Measurements from ENCODE around the gene ZNF407.

ZNF407 gene

DNA sequence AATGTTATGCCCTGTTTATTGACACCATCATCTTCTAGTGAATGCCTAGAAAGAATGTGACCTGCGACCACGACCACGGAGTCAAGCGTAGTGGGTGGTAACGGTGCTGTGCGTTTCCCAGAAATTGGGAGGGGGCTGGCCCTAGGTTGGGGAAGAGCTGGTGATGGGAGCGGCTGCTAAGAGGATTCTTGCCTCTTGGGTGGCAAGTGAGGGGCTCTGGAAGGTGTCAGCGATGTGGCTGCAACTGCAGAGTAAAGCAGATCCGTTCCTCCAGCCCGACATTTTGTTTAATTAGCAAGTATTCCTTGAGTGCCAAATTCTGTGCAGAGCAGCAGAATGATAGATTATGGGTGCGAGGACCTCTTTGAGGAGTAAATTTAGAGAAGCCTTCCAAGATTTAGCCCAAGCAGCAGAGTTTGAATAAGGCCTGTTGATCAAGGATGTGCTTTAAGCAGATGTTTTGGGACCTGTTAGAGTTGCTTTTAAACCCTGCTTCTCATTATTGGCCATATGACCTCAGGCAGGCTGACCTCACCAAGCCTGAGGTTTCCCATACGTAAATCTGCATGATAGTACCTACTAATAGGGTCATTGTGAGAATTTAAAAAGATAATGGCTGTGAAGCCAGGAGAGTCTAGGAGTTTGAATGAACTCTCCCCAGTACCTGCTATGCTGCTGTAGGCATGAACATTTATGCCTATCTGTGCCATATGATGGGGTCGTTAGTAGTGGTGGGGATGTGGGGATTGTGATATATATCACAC lies 323.6 kb downstream of the ZNF407 start:
- Histone ChIP-seq H3K27ac (ENCODE audit: low read depth, low read length) (no peak overlapping the region), H4K20me1 (ENCODE audit: control insufficient read depth, insufficient read depth, low read depth, low read length) (no peaks in the 10 kb centered on the region), H3K9me2 (replicated peaks; ENCODE audit: control insufficient read depth, low read length) (no peaks in the 10 kb centered on the region), H3K27me3 (ENCODE audit: control insufficient read depth, low read length) (no peaks in the 10 kb centered on the region), H3K4me2 (ENCODE audit: low read length) (no peak overlapping the region), H3F3A (ENCODE audit: control insufficient read depth, insufficient read depth) (no peaks in the 10 kb centered on the region), H3K9me3 (ENCODE audit: control insufficient read depth, insufficient read depth, low read length) (no peaks in the 10 kb centered on the region), H3K36me3 (ENCODE audit: control insufficient read depth, low read length) (no peaks in the 10 kb centered on the region), H3K4me1 (ENCODE audit: control insufficient read depth, low read length) (no peaks in the 10 kb centered on the region), H3K4me3 (ENCODE audit: low read length) (no peak overlapping the region), H3K79me2 (ENCODE audit: control insufficient read depth, low read length) (no peaks in the 10 kb centered on the region)
- no peak for TF ChIP-seq EZH2phosphoT487 (IDR thresholded peaks at IDR 0.05; ENCODE audit: borderline replicate concordance, low read length)
- TF ChIP-seq, protein P1, sequence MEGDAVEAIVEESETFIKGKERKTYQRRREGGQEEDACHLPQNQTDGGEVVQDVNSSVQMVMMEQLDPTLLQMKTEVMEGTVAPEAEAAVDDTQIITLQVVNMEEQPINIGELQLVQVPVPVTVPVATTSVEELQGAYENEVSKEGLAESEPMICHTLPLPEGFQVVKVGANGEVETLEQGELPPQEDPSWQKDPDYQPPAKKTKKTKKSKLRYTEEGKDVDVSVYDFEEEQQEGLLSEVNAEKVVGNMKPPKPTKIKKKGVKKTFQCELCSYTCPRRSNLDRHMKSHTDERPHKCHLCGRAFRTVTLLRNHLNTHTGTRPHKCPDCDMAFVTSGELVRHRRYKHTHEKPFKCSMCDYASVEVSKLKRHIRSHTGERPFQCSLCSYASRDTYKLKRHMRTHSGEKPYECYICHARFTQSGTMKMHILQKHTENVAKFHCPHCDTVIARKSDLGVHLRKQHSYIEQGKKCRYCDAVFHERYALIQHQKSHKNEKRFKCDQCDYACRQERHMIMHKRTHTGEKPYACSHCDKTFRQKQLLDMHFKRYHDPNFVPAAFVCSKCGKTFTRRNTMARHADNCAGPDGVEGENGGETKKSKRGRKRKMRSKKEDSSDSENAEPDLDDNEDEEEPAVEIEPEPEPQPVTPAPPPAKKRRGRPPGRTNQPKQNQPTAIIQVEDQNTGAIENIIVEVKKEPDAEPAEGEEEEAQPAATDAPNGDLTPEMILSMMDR (IDR thresholded peaks at IDR 0.05; ENCODE audit: low read depth, low read length, poor library complexity, severe bottlenecking), result no peak

DNA sequence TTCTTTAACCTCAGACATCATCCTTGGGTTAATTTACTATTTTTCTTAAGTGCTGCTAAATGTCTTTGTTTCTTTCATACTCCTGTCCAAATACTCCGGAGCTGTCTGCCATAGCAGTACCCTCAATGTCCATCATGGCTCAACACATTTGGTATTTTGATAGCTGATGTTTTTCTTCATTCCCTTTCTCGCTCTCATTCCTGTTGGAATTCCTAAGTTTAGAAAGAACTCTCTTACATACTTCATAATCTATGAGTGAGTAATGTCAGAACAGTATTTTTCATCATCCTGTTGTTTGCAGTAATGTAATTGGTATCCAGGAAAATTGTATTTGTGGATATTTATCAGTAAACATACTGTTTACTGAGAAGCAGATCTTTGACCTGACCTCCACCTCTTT lies 328.4 kb downstream of the ZNF407 start:
- no peak overlapping the region for H3K4me2 ChIP-seq (ENCODE audit: low read length)
- TF ChIP-seq EZH2phosphoT487 (IDR thresholded peaks at IDR 0.05; ENCODE audit: borderline replicate concordance, low read length), result no peak
- TF ChIP-seq, protein P1 (IDR thresholded peaks at IDR 0.05; ENCODE audit: low read depth, low read length, poor library complexity, severe bottlenecking), result no peak

DNA sequence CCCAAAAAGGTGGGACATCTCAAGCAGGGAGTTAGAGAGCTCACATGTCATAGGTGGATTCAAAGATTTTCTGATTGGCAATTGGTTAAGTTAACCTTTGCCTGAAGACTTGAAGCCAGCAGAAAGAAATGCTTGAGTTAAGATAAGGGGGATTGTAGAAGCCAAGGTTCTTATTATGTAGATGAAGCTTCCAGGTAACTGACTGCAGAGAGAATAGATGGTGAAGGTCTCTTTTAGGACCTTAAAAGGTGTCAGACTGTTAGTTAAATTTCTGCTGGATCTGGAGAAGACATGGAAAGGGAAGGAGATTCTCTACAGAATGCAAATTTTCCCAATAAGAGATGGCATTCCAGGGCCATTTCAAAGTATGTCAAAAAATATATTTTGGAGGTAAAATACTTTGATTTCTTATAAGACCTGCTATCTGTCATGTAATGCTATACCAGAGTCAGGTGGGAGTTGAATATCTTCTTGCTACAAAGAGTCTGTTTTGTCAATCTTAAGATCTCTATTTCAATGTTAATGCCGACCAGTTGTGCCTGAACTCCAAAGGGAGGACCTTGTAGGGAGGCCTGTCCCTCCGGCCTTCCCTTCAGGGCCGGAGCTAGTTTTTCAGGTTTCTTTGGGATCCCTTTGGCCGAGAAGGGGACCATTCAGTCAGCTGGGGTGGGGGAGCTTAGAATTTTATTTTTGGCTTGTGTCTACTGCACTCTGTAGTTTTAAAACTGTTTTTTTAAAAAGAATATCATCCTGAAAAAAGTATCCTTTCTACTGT lies 330.7 kb downstream of the ZNF407 start:
- H3K4me3 ChIP-seq (ENCODE audit: low read length), result no peak overlapping the region
- H3K36me3 ChIP-seq (ENCODE audit: control insufficient read depth, low read length), result no peaks in the 10 kb centered on the region
- H3K27ac ChIP-seq (ENCODE audit: low read depth, low read length), result no peak overlapping the region
- no peaks in the 10 kb centered on the region for H3K4me1 ChIP-seq (ENCODE audit: control insufficient read depth, low read length)
- no peaks in the 10 kb centered on the region for H3K79me2 ChIP-seq (ENCODE audit: control insufficient read depth, low read length)
- H3K9me3 ChIP-seq (ENCODE audit: control insufficient read depth, insufficient read depth, low read length), result no peaks in the 10 kb centered on the region
- no peaks in the 10 kb centered on the region for H4K20me1 ChIP-seq (ENCODE audit: control insufficient read depth, insufficient read depth, low read depth, low read length)
- no peaks in the 10 kb centered on the region for H3F3A ChIP-seq (ENCODE audit: control insufficient read depth, insufficient read depth)
- no peak for TF ChIP-seq EZH2phosphoT487 (IDR thresholded peaks at IDR 0.05; ENCODE audit: borderline replicate concordance, low read length)
- TF ChIP-seq, protein P1 (IDR thresholded peaks at IDR 0.05; ENCODE audit: low read depth, low read length, poor library complexity, severe bottlenecking), result no peak
- no peaks in the 10 kb centered on the region for H3K9me2 ChIP-seq (replicated peaks; ENCODE audit: control insufficient read depth, low read length)
- H3K4me2 ChIP-seq (ENCODE audit: low read length), result no peak overlapping the region
- no peaks in the 10 kb centered on the region for H3K27me3 ChIP-seq (ENCODE audit: control insufficient read depth, low read length)

More for the DNA sequence above, 328.4 kb downstream of the ZNF407 start:
- no peaks in the 10 kb centered on the region for H3K9me2 ChIP-seq (replicated peaks; ENCODE audit: control insufficient read depth, low read length)
- no peaks in the 10 kb centered on the region for H4K20me1 ChIP-seq (ENCODE audit: control insufficient read depth, insufficient read depth, low read depth, low read length)
- no peaks in the 10 kb centered on the region for H3K27me3 ChIP-seq (ENCODE audit: control insufficient read depth, low read length)
- no peaks in the 10 kb centered on the region for H3K79me2 ChIP-seq (ENCODE audit: control insufficient read depth, low read length)
- no peak overlapping the region for H3K4me3 ChIP-seq (ENCODE audit: low read length)
- H3K27ac ChIP-seq (ENCODE audit: low read depth, low read length), result no peak overlapping the region
- no peaks in the 10 kb centered on the region for H3K9me3 ChIP-seq (ENCODE audit: control insufficient read depth, insufficient read depth, low read length)
- no peaks in the 10 kb centered on the region for H3K4me1 ChIP-seq (ENCODE audit: control insufficient read depth, low read length)
- no peaks in the 10 kb centered on the region for H3K36me3 ChIP-seq (ENCODE audit: control insufficient read depth, low read length)
- no peaks in the 10 kb centered on the region for H3F3A ChIP-seq (ENCODE audit: control insufficient read depth, insufficient read depth)
